ENCODE data around the gene NEK5.

- TF ChIP-seq CTCF (IDR thresholded peaks at IDR 0.05) (no peak), POLR2AphosphoS5 (IDR thresholded peaks at IDR 0.05) (no peak)
Observed at GRCh38 chr13:52027832-52028231, 101.0 kb downstream of the NEK5 start.

Data from prostate gland (tissue), 2 donors.